Muscle of leg (tissue), 11 donors: Measurements from ENCODE around the gene SEMA5A. TPM values are rescaled to one million over a fixed set of nuclear protein-coding genes. Genes with fewer than 3 reads are reported as not detected.

Source experiments
- DNase-seq: peaks from one replicate; pipeline ENCODE4 v3.0.0; 2013
- H3K27ac ChIP-seq: one replicate; pipeline ENCODE4 v1.5.1; 2013; ENCODE audit warnings: mild to moderate bottlenecking, low read length, control low read depth
- H3K27me3 ChIP-seq: one replicate; pipeline ENCODE4 v1.6.1; 2013; ENCODE audit warnings: low read length; ENCODE audit not compliant: control insufficient read depth, insufficient read depth
- H3K36me3 ChIP-seq: one replicate; pipeline ENCODE4 v1.6.1; 2013; ENCODE audit warnings: low read length; ENCODE audit not compliant: control insufficient read depth, insufficient read depth
- H3K4me1 ChIP-seq: one replicate; pipeline ENCODE4 v1.6.1; 2013; ENCODE audit warnings: low read length; ENCODE audit not compliant: control insufficient read depth, insufficient read depth
- H3K4me3 ChIP-seq: one replicate; pipeline ENCODE4 v1.5.1; 2013; ENCODE audit warnings: low read length, control low read depth
- H3K9me3 ChIP-seq: replicated peaks from 2 replicates; pipeline ENCODE4 v1.6.1; 2013; ENCODE audit warnings: low read depth, low read length; ENCODE audit not compliant: control insufficient read depth
- WGBS: methylation state at CpG from one replicate; pipeline ENCODE4 v1.1.5; 2013; ENCODE audit warnings: missing lambda C conversion rate; ENCODE audit not compliant: insufficient coverage; 5-methylcytosine and 5-hydroxymethylcytosine counted together
- polyA plus RNA-seq, 8 donors: library from polyadenylated mRNA; unstranded; fragments of 120-200 nt; gene quantifications; one replicate each; pipeline versions ENCODE4 v1.2.1 to v1.2.3, GENCODE V29; 2013; ENCODE audit warnings: inconsistent platforms in 1 of 8, low replicate concordance in 1 of 8; ENCODE audit not compliant: insufficient read length in 8 of 8, insufficient read depth in 1 of 8
- total RNA-seq: library from RNA; stranded (reverse); fragments of 120-200 nt; gene quantifications from one replicate; pipeline ENCODE4 v1.2.4, GENCODE V29; 2013

Gene SEMA5A
- total and polyA plus RNA-seq, 9 donors: 25.1 to 53.5 (median 37.3) TPM

DNA sequence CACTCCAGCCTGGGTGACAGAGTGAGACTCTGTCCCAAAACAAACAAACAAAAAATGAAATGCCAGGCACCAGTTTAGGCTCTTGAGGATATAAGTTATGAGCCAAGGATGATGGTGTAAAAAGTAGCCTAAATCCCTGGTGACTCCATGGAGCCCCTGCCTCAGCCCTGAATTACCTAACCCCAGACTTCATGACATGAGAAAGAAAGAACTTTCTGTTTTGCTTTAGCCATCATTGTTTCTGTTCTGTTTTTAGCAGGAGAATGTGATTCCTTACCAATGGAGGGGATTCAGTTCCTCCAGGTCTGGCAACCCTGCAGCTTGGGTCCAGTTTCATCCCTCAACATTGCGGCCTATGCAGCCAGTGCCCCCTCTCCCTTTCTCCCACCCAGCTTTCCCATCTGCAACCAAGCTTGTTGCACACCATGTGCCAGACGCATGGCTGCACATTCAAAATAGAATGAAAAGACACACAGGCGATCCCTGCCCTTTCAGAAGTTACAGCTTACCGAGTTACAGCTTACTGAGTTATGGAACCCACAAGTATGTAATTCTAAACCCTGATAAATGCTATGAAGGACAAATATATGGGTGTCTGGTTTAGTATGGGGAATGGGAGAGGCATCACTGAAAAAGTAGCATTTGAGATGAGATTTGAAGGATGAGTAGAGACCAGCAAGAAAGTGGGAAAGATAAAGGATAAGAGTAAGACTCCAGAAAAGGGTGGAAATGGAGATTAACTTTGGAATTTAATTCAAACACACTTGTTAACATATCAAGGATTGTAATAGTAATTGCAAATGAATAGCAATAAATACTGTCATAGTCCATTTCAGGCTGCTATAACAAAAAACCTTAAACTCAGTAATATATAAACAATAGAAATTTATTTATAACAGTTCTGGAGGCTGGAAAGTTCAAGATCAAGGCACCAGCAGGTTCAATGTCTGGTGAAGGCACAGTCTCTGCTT is 6.0 kb upstream of the SEMA5A start:
- DNase-seq: no peak
- Histone ChIP-seq H3K27ac (no peak overlapping the region), H3K4me1 (peaks cover 9% of the 10 kb centered on the region), H3K4me3 (no peak overlapping the region), H3K27me3 (no peaks in the 10 kb centered on the region), H3K9me3 (no peaks in the 10 kb centered on the region), H3K36me3 (peaks cover 31% of the 10 kb centered on the region)
- WGBS: 90% methylated on average over 2 of the region's 4 CpGs

DNA sequence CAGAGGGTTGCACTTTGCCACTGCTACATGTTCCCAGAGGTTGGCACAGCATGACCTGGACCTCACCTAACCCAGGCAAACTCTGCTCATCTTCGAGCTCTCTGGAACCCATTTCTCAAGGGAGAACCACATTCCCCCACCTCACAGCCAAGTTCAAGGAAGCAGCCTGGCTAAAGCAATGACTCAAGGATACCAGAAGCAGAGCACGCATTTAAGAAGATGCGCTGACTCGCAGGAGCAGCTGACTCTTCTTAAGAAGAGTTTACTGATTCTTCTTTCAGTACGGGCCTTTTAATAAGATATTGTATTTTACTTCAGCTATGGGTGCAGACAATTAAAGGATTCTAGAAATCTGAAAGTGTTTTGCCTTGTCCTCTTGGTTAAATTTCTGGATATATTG is 4.1 kb upstream of the SEMA5A start:
- Histone ChIP-seq H3K27me3 (peaks cover 5% of the 10 kb centered on the region), H3K36me3 (peaks cover 31% of the 10 kb centered on the region), H3K27ac (no peak overlapping the region), H3K9me3 (no peaks in the 10 kb centered on the region), H3K4me1 (peaks cover 9% of the 10 kb centered on the region), H3K4me3 (no peak overlapping the region)
- 60% methylated on average over 1 of the region's 5 CpGs for WGBS
- no peak for DNase-seq

DNA sequence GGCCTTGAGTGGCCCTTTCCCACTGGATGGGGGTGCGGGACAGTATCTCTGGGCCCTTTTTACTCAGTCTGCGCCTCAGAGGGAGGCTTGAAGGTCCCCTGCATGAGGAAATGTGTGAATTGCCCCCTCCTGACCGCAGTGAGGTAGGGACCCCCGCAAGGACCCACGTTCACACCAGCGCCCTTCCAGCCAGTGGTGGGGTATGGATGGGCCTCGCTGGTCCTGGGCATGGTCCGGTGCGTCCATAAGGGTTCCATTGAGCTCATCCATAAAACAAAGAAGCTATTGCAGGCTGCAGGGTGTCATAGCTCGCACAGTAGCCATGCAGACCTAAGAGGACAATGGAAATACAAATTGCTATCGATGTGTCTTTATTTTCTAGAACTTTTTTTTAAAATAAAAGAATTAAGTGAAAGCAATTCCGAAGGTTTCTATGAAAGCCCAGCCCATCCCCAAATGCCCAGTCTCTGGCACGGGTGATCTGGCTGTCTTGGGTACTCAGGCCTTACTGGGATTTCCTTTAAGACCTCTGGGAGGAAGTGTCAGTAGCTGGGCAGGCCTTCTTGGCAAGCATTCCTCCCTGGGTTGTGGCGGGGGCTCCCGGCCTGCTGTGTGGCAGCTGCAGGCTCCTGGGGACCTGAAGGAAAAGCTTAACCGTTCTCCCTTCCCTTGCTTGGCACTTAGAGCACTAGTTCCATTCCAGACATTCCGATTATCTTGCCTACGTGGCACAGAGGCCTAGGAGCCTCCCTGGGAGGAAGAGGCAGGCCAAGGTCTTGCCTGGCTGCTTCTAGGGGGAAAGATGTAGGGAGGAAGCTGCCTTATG is 1.5 kb upstream of the SEMA5A start:
- Histone ChIP-seq H3K9me3 (no peaks in the 10 kb centered on the region), H3K27me3 (peaks cover 10% of the 10 kb centered on the region), H3K27ac (peak overlapping the region; percentile 97), H3K36me3 (peaks cover 29% of the 10 kb centered on the region), H3K4me1 (peaks cover 19% of the 10 kb centered on the region), H3K4me3 (peak overlapping the region; percentile 87)
- WGBS: 16% methylated on average over 7 of the region's 18 CpGs
- DNase-seq: peak; percentile 86

DNA sequence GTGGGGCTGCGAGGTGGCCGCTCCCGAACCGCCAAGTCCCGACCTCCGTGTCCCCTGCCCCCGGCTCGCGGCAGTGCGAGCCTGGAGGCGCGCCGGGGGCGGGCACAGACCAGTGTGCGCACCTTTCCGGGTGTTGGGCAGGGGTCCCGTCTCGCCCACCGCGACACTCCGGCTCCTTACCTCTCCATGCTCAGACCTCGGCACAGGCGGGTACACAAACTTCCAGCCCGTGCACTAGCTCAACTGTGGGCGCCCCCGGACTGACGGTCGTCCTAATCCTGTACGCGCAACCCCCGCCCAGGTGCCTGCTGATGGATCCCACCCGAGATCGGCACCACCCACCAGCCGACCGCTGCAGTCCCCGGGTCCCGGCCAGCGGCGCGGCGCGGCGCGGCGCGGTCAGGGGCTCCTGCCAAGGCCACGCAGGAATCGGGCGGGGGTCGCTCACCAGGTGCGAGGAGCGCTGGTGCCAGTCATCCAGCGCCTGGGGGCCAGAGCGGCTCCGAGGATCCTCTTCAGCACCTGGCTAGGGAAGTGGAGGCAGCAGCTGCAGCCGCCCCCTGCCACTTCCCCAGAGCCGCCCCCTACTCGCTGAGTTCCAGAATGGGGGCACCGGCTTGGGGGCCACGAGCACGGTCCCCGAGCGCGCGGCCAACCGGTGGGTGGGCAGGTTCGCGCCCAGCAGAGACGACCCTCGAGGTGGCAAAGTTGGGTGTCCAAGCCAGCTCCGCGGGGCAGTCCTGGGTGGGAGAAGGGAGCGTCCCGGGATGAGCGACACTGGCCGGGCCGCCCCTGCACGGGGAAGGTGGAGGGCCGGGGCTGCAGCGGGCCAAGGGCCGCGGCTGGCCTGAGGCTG is 511 bp downstream of the SEMA5A start:
- peak overlapping the region; percentile 65 for H3K27ac ChIP-seq
- WGBS: under 1% methylated on average over 82 of the region's 82 CpGs
- H3K27me3 ChIP-seq: peaks cover 10% of the 10 kb centered on the region
- peaks cover 22% of the 10 kb centered on the region for H3K4me1 ChIP-seq
- H3K36me3 ChIP-seq: peaks cover 13% of the 10 kb centered on the region
- H3K9me3 ChIP-seq: no peaks in the 10 kb centered on the region
- peak; percentile 30 for DNase-seq
- H3K4me3 ChIP-seq: peak overlapping the region; percentile 88

DNA sequence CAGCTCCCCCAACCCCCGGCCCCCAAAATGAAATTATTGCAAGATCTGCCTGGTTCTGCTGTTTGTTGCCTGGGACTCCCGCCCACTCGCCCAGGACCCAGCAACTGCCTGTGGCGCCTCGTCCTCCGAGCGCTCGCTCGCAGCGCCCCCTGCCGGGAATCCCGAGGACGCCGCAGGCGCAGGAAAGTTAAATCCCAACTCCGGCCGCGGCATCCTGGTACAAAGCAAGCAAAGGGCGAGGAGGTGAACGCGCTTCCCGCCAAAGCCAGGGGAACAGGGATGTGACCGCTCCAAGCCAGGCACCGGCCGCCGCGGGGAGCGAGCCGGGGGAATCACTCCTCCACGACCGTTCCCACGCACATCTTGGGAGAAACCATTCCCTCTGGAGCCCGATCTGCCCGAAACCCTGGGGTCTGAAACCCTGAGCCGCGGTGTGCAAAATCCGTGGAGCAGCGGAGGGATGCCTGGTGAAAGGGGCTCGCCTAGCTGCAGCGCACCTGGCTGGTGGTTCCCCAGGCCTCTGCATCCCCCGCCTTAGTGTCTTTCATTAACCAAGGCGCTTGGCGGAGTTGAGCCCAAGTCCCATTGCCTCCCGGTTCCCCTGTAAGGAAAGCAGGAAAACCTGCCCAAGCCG is 1.3 kb downstream of the SEMA5A start:
- peak; percentile 93 for DNase-seq
- WGBS: 1% methylated on average over 42 of the region's 45 CpGs
- H3K27me3 ChIP-seq: peaks cover 10% of the 10 kb centered on the region

DNA sequence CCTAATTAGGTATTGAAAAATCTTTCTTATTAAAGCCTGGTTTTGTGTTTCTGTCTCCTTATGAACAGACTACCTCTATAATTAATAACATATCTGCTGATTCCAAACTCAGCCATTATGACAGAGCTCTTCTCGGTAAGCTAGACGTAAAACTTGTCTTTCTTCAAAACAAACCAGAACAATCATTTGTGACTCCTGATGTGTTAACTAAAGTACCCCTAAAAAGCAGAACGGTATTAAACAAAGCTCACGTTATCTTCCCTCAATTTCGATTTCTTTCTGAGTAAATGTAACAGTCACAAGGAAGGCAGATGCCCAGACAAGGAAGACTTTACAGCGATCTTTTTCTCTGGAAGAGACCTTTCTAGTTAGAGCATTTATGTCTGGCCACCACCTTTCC is 1.8 kb downstream of the SEMA5A start:
- WGBS: 24% methylated on average over 5 of the region's 6 CpGs
- peaks cover 23% of the 10 kb centered on the region for H3K4me1 ChIP-seq
- no peaks in the 10 kb centered on the region for H3K9me3 ChIP-seq
- DNase-seq: no peak
- H3K27ac ChIP-seq: peak overlapping the region; percentile 86
- peaks cover 10% of the 10 kb centered on the region for H3K27me3 ChIP-seq
- peaks cover 3% of the 10 kb centered on the region for H3K36me3 ChIP-seq
- peak overlapping the region; percentile 88 for H3K4me3 ChIP-seq

More for the DNA sequence above, 1.3 kb downstream of the SEMA5A start:
- Histone ChIP-seq H3K27ac (peak overlapping the region; percentile 86), H3K36me3 (peaks cover 8% of the 10 kb centered on the region), H3K4me3 (peak overlapping the region; percentile 88), H3K4me1 (peaks cover 23% of the 10 kb centered on the region), H3K9me3 (no peaks in the 10 kb centered on the region)

DNA sequence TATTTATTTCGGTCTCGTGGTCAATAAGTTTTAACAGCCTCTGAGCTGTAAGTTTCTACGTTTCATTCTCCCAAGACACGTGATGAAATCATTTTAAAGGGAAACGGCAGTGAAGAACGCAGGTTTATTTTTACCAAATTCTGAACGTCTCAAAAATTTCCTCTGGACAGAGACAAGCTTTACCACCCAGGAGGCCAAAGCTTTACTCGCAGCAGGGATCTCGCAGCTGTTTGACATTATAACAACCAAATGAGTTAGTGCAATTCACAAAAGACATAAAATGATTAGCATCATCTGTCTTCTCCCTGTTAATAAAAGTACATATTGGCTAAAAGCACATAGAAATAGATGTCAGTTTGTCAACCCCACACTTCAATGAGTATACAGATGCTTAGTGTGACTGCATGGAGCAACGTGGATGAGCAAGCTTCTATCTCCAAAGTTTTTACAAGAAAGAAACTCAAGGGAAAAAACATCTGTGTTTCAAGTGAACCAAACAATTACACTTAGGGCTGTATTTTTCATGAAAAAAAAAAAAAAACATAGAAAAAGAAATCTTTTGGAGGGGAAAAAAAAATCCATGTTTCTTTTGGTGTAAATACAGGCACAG is 2.5 kb downstream of the SEMA5A start:
- Histone ChIP-seq H3K36me3 (no peaks in the 10 kb centered on the region), H3K9me3 (no peaks in the 10 kb centered on the region), H3K4me1 (peaks cover 23% of the 10 kb centered on the region), H3K27ac (peak overlapping the region; percentile 86), H3K27me3 (peaks cover 10% of the 10 kb centered on the region), H3K4me3 (peak overlapping the region; percentile 88)
- DNase-seq: peak; percentile 86
- WGBS: no CpG with 5 or more reads among the region's 10 CpGs

DNA sequence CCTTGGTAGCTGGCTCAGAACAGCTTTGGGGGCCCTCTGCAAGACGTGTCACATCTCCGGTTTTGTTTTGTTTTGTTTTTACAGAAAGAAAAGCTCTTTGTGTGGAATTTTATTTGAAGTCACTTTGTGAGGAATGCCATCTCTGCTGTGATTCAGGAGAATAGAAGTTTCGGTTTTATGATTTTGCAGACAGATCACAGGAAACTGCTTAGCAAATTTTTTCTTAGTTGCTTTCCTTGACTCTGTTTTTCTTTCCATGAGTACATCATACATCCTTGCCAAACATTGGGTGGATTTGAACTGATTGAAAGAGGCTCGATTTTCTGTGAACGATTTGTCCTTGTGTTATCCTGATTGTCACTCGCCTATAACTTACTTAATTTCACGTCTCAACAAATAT is 5.1 kb downstream of the SEMA5A start:
- no peaks in the 10 kb centered on the region for H3K9me3 ChIP-seq
- peaks cover 10% of the 10 kb centered on the region for H3K27me3 ChIP-seq
- no peaks in the 10 kb centered on the region for H3K36me3 ChIP-seq
- no peak overlapping the region for H3K4me3 ChIP-seq
- H3K27ac ChIP-seq: no peak overlapping the region
- peaks cover 19% of the 10 kb centered on the region for H3K4me1 ChIP-seq
- DNase-seq: peak; percentile 38
- 44% methylated on average over 2 of the region's 7 CpGs for WGBS

DNA sequence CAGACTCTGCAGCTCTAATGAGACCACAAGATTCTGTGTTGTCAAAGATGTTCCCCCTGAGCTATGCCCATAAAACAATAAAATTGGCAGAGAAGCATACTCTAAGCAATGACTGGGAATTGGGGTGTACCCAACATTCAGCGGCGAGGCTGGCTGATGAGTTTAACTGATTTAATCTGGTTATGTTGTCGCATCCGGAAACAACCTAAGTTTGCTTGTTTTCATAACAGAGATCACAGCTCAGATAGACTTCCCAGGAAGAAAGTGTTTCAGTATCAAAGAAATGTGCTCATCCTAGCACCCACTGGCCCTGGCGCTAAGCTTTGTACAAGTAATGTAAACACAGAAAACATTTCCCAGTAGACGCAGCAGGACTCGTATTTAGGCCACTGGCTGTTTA is 7.4 kb downstream of the SEMA5A start:
- Histone ChIP-seq H3K27ac (no peak overlapping the region), H3K27me3 (no peaks in the 10 kb centered on the region), H3K4me3 (no peak overlapping the region), H3K4me1 (peaks cover 27% of the 10 kb centered on the region), H3K36me3 (no peaks in the 10 kb centered on the region), H3K9me3 (no peaks in the 10 kb centered on the region)
- whole genome bisulfite sequencing: 76% methylated on average over 4 of the region's 7 CpGs
- no peak for DNase-seq
